Activated naive CD4-positive, alpha-beta T cell treated with anti-CD3 and anti-CD28 coated beads, Interleukin-2, amount 50 U/mL, for 24 hours (primary cell): ENCODE measurements around the gene PRKN.
"Not testable (repeated sequence)": the region's sequence is repeated elsewhere in the genome, so short reads cannot be mapped to it uniquely, and the experiment has no call there.

Source experiments
- H3K27ac Mint-ChIP-seq: one replicate; pipeline ENCODE4 v1.8.0; 2021; ENCODE audit warnings: mild to moderate bottlenecking, mixed read lengths
- H3K27me3 Mint-ChIP-seq: one replicate; pipeline ENCODE4 v1.8.0; 2021; ENCODE audit warnings: mixed read lengths
- H3K36me3 Mint-ChIP-seq: one replicate; pipeline ENCODE4 v1.8.0; 2021; ENCODE audit warnings: mixed read lengths
- H3K4me1 Mint-ChIP-seq: one replicate; pipeline ENCODE4 v1.8.0; 2021; ENCODE audit warnings: mixed read lengths
- H3K4me3 Mint-ChIP-seq: one replicate; pipeline ENCODE4 v1.8.0; 2021; ENCODE audit warnings: mild to moderate bottlenecking, mixed read lengths
- H3K9me3 Mint-ChIP-seq: one replicate; pipeline ENCODE4 v1.8.0; 2021; ENCODE audit warnings: mixed read lengths

Gene PRKN

GRCh38 chr6:161836643-161837448 lies 890.7 kb downstream of the PRKN start:
- no peak overlapping the region for H3K4me3 Mint-ChIP-seq
- no peaks in the 10 kb centered on the region for H3K36me3 Mint-ChIP-seq
- H3K4me1 Mint-ChIP-seq = no peaks in the 10 kb centered on the region
- H3K27ac Mint-ChIP-seq = no peak overlapping the region
- H3K9me3 Mint-ChIP-seq = no peaks in the 10 kb centered on the region
- H3K27me3 Mint-ChIP-seq = no peaks in the 10 kb centered on the region

DNA sequence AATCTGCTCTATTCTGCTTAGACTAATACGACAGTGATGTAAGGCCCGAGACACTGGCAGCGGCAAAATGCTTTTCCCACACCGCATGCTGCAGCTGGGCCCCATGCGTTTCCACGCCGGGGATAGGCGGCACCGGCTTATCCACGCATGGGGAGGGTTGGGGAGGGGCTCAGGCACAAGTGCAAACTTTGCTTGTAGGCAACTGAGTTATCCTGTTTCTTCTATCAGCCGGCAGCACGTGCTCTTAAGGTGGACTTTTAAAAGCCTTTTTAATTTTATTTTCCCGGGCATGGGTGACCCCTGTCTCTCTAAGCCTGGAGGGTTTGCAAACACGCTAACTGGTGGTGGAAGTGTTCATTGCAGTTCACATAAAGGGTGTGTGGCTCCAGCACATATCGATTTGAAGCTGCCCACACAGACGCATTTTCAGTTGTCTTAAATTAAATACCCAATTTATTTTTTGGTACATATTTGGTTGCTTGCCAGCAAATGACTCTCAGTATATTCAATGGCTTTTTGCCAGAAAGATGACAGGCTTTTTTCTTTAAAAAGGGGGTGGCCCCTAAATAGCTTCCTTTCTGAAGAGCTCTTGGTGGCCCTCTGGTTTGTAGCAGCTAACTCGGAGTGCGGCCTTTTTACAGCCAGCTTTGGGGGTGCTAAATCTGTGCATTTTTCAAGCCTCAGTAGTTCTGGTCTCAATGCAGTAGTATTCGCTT lies 891.9 kb downstream of the PRKN start:
- no peaks in the 10 kb centered on the region for H3K4me1 Mint-ChIP-seq
- H3K9me3 Mint-ChIP-seq = no peaks in the 10 kb centered on the region
- no peak overlapping the region for H3K27ac Mint-ChIP-seq
- no peaks in the 10 kb centered on the region for H3K27me3 Mint-ChIP-seq
- H3K36me3 Mint-ChIP-seq = no peaks in the 10 kb centered on the region
- no peak overlapping the region for H3K4me3 Mint-ChIP-seq

- H3K27me3 Mint-ChIP-seq = no peaks in the 10 kb centered on the region
- no peaks in the 10 kb centered on the region for H3K9me3 Mint-ChIP-seq
- H3K27ac Mint-ChIP-seq = no peak overlapping the region
- H3K4me1 Mint-ChIP-seq = no peaks in the 10 kb centered on the region
- H3K36me3 Mint-ChIP-seq = no peaks in the 10 kb centered on the region
- no peak overlapping the region for H3K4me3 Mint-ChIP-seq
These were observed 893.1 kb downstream of the PRKN start for GRCh38 chr6:161834426-161834825.

DNA sequence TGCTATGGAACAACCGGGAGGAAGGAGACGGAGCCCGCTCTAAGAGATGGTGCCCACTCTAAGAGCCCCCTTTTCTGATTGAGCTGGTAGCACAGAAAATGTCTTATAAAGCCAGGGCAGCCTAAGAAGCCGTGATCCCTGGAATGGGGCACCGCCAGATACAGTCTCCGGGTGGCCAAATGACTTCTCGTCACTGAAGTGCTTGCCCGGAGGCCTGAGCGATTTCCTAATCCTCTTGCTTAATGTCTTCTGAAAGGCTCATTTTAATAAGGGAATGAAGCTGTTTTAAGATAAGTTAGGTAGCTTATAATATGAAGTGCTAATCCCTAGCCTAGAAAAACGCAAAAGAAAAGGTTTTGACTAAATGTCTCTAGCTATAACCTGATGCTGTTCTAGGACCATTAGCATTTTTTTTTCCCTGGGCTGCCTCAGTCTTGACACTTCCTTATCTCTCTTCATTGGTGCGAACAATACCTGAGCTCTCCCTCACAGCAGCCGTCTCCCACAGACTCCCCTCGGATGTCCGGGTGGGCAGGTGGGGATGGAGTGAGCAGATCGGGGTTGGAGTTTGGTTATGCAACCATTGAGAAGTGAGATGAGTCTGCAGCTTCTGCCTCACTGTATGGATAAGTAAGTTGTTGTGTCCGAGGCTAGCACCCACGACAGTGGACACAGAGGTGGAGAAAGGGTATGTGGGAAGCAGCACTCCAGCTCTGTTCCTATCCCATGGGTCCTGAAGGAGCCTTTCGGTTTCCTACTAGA lies 894.3 kb downstream of the PRKN start:
- H3K36me3 Mint-ChIP-seq = no peaks in the 10 kb centered on the region
- H3K27me3 Mint-ChIP-seq = no peaks in the 10 kb centered on the region

GRCh38 chr6:161832622-161833021 lies 894.9 kb downstream of the PRKN start:
- no peaks in the 10 kb centered on the region for H3K36me3 Mint-ChIP-seq
- no peaks in the 10 kb centered on the region for H3K4me1 Mint-ChIP-seq
- no peak overlapping the region for H3K27ac Mint-ChIP-seq
- no peaks in the 10 kb centered on the region for H3K9me3 Mint-ChIP-seq
- no peak overlapping the region for H3K4me3 Mint-ChIP-seq
- H3K27me3 Mint-ChIP-seq = no peaks in the 10 kb centered on the region

More for the DNA sequence above, 894.3 kb downstream of the PRKN start:
- no peak overlapping the region for H3K27ac Mint-ChIP-seq
- no peaks in the 10 kb centered on the region for H3K4me1 Mint-ChIP-seq
- H3K4me3 Mint-ChIP-seq = no peak overlapping the region
- no peaks in the 10 kb centered on the region for H3K9me3 Mint-ChIP-seq

GRCh38 chr6:161830866-161831616 lies 896.5 kb downstream of the PRKN start:
- Mint-ChIP-seq H3K36me3 (no peaks in the 10 kb centered on the region), H3K27ac (no peak overlapping the region), H3K4me1 (no peaks in the 10 kb centered on the region), H3K27me3 (no peaks in the 10 kb centered on the region), H3K4me3 (no peak overlapping the region), H3K9me3 (no peaks in the 10 kb centered on the region)

- H3K36me3 Mint-ChIP-seq = no peaks in the 10 kb centered on the region
- H3K27me3 Mint-ChIP-seq = no peaks in the 10 kb centered on the region
- H3K4me3 Mint-ChIP-seq = no peak overlapping the region
- H3K27ac Mint-ChIP-seq = no peak overlapping the region
- no peaks in the 10 kb centered on the region for H3K4me1 Mint-ChIP-seq
- H3K9me3 Mint-ChIP-seq = no peaks in the 10 kb centered on the region
These were observed 898.3 kb downstream of the PRKN start for GRCh38 chr6:161829291-161829729.

GRCh38 chr6:161828355-161828754 lies 899.2 kb downstream of the PRKN start:
- no peak overlapping the region for H3K27ac Mint-ChIP-seq

GRCh38 chr6:161826512-161826911 lies 901.1 kb downstream of the PRKN start:
- no peak overlapping the region for H3K27ac Mint-ChIP-seq
- no peaks in the 10 kb centered on the region for H3K9me3 Mint-ChIP-seq
- no peaks in the 10 kb centered on the region for H3K36me3 Mint-ChIP-seq
- no peaks in the 10 kb centered on the region for H3K4me1 Mint-ChIP-seq
- no peaks in the 10 kb centered on the region for H3K27me3 Mint-ChIP-seq
- H3K4me3 Mint-ChIP-seq = no peak overlapping the region

More at GRCh38 chr6:161828355-161828754, 899.2 kb downstream of the PRKN start:
- Mint-ChIP-seq H3K27me3 (no peaks in the 10 kb centered on the region), H3K4me1 (no peaks in the 10 kb centered on the region), H3K4me3 (no peak overlapping the region), H3K9me3 (no peaks in the 10 kb centered on the region), H3K36me3 (no peaks in the 10 kb centered on the region)

- not testable (repeated sequence) for H3K27me3 Mint-ChIP-seq, H3K4me3 Mint-ChIP-seq, H3K9me3 Mint-ChIP-seq, H3K27ac Mint-ChIP-seq, H3K4me1 Mint-ChIP-seq, H3K36me3 Mint-ChIP-seq
These were observed 905.4 kb downstream of the PRKN start for GRCh38 chr6:161822204-161822603.

GRCh38 chr6:161817881-161818280 lies 909.7 kb downstream of the PRKN start:
- Mint-ChIP-seq H3K27me3 (no peaks in the 10 kb centered on the region), H3K4me3 (no peak overlapping the region), H3K36me3 (peaks cover 1% of the 10 kb centered on the region), H3K4me1 (no peaks in the 10 kb centered on the region), H3K27ac (no peak overlapping the region), H3K9me3 (no peaks in the 10 kb centered on the region)

DNA sequence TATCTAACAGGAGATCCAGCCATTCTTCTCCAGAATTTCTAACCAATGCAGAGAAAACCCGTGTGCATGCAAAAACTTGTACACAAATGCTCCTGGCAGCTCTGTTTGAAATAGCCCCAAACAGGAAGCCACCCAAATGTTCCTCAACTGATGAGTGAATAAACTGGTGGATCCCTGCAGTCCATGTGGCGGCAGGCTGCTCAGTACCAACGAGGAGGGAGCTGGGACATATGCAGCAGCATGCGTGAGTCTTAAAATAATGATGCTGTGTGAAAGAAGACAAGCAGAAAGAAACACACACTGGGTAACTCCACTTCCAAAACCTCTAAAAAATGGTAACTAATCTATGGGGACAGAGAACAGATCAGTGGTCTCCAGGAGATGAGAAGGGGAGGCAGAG lies 911.6 kb downstream of the PRKN start:
- Mint-ChIP-seq H3K4me1 (no peaks in the 10 kb centered on the region), H3K4me3 (no peak overlapping the region), H3K27ac (no peak overlapping the region), H3K36me3 (peaks cover 6% of the 10 kb centered on the region), H3K9me3 (no peaks in the 10 kb centered on the region), H3K27me3 (no peaks in the 10 kb centered on the region)

GRCh38 chr6:161813156-161813555 lies 914.4 kb downstream of the PRKN start:
- no peaks in the 10 kb centered on the region for H3K27me3 Mint-ChIP-seq

GRCh38 chr6:161809971-161810370 lies 917.6 kb downstream of the PRKN start:
- no peaks in the 10 kb centered on the region for H3K27me3 Mint-ChIP-seq
- H3K9me3 Mint-ChIP-seq = no peaks in the 10 kb centered on the region
- no peak overlapping the region for H3K27ac Mint-ChIP-seq
- H3K4me3 Mint-ChIP-seq = no peak overlapping the region
- H3K4me1 Mint-ChIP-seq = no peaks in the 10 kb centered on the region
- H3K36me3 Mint-ChIP-seq = peaks cover 6% of the 10 kb centered on the region

More at GRCh38 chr6:161813156-161813555, 914.4 kb downstream of the PRKN start:
- Mint-ChIP-seq H3K4me1 (no peaks in the 10 kb centered on the region), H3K27ac (no peak overlapping the region), H3K9me3 (no peaks in the 10 kb centered on the region), H3K4me3 (no peak overlapping the region), H3K36me3 (peaks cover 6% of the 10 kb centered on the region)

DNA sequence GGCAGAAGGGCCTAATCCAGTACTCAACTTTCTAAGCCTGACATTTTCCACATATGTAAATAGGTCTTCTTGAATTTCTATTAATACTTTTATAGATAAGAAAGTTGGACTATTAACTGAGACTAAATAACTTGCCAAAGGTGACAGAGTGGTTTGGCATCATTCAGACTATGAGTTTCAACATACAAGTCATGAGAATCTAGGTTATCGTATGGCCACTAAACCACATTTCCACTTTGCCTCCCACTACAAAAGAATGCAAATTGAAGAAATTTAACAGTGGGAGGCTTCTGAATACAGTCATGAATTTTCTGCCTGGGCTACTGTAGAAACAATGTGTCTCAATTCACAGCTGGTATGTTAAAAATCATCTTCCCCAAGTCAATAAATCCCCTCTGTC lies 922.7 kb downstream of the PRKN start:
- no peaks in the 10 kb centered on the region for H3K4me1 Mint-ChIP-seq
- no peaks in the 10 kb centered on the region for H3K27me3 Mint-ChIP-seq
- H3K36me3 Mint-ChIP-seq = no peaks in the 10 kb centered on the region
- no peak overlapping the region for H3K4me3 Mint-ChIP-seq
- H3K27ac Mint-ChIP-seq = no peak overlapping the region
- no peaks in the 10 kb centered on the region for H3K9me3 Mint-ChIP-seq
